ENCODE results near the gene EGR1. TPM values are rescaled to one million over a fixed set of nuclear protein-coding genes. Genes with fewer than 3 reads are reported as not detected.

The EGR1 gene
- total RNA-seq, 2 donors from 2014 or later, result 9.9 to 14.2 TPM

DNA sequence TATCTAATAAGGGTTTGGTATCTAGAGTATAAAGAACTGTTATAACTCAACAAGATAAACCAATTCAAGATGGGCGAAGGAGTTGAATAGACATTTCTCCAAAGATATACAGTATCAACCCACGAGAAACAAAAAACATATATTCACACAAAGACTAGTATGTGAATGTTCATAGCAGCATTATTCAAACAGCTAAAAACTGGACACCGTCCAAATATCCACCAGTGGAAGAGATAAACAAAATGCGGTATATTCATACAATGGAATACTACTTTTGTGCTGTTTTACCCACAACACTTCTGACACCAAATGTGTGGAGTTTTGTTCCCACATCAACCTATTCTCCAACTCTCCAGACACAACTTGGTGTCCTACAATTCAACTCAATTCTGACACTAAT lies 33.1 kb downstream of the EGR1 start:
- Histone ChIP-seq H3K36me3 (ENCODE audit: control insufficient read depth, insufficient read depth, low read length) (no peaks in the 10 kb centered on the region), H3K9ac (ENCODE audit: extremely low read depth, low read length, poor library complexity, severe bottlenecking) (no peak overlapping the region), H3K27me3 (ENCODE audit: control insufficient read depth, insufficient read depth, low read length, poor library complexity, severe bottlenecking) (no peaks in the 10 kb centered on the region), H3K4me1 (ENCODE audit: control insufficient read depth, insufficient read depth, low read length) (no peaks in the 10 kb centered on the region), H3K27ac (ENCODE audit: low read depth, low read length) (no peak overlapping the region), H3K4me3 (ENCODE audit: low read length) (no peak overlapping the region), H3K9me3 (ENCODE audit: control insufficient read depth, low read length) (no peaks in the 10 kb centered on the region)
- Mint-ChIP-seq H3K4me3 (no peak overlapping the region), H3K36me3 (ENCODE audit: low read depth) (no peaks in the 10 kb centered on the region), H3K9me3 (no peaks in the 10 kb centered on the region), H3K4me1 (peaks cover 5% of the 10 kb centered on the region), H3K27me3 (ENCODE audit: insufficient read depth) (no peaks in the 10 kb centered on the region), H3K27ac (no peak overlapping the region)
- TF ChIP-seq, protein P1, sequence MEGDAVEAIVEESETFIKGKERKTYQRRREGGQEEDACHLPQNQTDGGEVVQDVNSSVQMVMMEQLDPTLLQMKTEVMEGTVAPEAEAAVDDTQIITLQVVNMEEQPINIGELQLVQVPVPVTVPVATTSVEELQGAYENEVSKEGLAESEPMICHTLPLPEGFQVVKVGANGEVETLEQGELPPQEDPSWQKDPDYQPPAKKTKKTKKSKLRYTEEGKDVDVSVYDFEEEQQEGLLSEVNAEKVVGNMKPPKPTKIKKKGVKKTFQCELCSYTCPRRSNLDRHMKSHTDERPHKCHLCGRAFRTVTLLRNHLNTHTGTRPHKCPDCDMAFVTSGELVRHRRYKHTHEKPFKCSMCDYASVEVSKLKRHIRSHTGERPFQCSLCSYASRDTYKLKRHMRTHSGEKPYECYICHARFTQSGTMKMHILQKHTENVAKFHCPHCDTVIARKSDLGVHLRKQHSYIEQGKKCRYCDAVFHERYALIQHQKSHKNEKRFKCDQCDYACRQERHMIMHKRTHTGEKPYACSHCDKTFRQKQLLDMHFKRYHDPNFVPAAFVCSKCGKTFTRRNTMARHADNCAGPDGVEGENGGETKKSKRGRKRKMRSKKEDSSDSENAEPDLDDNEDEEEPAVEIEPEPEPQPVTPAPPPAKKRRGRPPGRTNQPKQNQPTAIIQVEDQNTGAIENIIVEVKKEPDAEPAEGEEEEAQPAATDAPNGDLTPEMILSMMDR (conservative IDR thresholded peaks at IDR 0.05), result no peak
- DNase-seq, result no peak
- 91 to 97% methylated on average over 3 to 4 of the region's 4 CpGs for WGBS, 2 experiments (ENCODE audit: insufficient coverage in 1 of 2, insufficient read length in 1 of 2)

DNA sequence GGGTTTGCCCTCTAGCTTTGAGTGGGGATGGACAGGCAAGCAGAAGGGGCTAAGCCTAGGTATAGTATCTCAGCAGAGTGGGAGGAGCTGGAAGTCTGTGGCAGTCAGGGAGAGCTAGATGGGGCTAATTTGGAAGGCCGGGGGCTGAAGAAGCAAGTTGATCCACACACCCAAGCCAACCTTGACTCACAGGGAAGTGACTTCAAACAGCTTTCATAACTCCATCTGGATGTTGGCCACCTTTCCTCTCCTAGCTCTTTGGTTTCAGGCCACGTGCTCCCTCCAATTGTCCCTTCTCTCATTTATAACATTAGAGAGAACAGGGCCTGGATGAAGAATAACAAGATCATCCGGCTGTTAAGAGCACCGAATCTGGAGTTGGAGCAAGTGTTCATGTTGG lies 36.8 kb downstream of the EGR1 start:
- H3K36me3 Mint-ChIP-seq (ENCODE audit: low read depth), result peaks cover under 1% of the 10 kb centered on the region
- H3K9me3 ChIP-seq (ENCODE audit: control insufficient read depth, low read length), result no peaks in the 10 kb centered on the region
- H3K4me1 ChIP-seq (ENCODE audit: control insufficient read depth, insufficient read depth, low read length), result no peaks in the 10 kb centered on the region
- no peak overlapping the region for H3K27ac ChIP-seq (ENCODE audit: low read depth, low read length)
- no peaks in the 10 kb centered on the region for H3K9me3 Mint-ChIP-seq
- TF ChIP-seq, protein P1 (conservative IDR thresholded peaks at IDR 0.05), result no peak
- no peak overlapping the region for H3K4me3 Mint-ChIP-seq
- no peak for DNase-seq
- H3K27me3 Mint-ChIP-seq (ENCODE audit: insufficient read depth), result no peaks in the 10 kb centered on the region
- no peak overlapping the region for H3K9ac ChIP-seq (ENCODE audit: extremely low read depth, low read length, poor library complexity, severe bottlenecking)
- no peaks in the 10 kb centered on the region for H3K27me3 ChIP-seq (ENCODE audit: control insufficient read depth, insufficient read depth, low read length, poor library complexity, severe bottlenecking)
- H3K27ac Mint-ChIP-seq, result no peak overlapping the region
- H3K4me3 ChIP-seq (ENCODE audit: low read length), result no peak overlapping the region
- 85 to 100% methylated on average over 3 to 4 of the region's 4 CpGs for WGBS, 2 experiments (ENCODE audit: insufficient coverage in 1 of 2, insufficient read length in 1 of 2)
- peaks cover 19% of the 10 kb centered on the region for H3K36me3 ChIP-seq (ENCODE audit: control insufficient read depth, insufficient read depth, low read length)
- no peaks in the 10 kb centered on the region for H3K4me1 Mint-ChIP-seq

DNA sequence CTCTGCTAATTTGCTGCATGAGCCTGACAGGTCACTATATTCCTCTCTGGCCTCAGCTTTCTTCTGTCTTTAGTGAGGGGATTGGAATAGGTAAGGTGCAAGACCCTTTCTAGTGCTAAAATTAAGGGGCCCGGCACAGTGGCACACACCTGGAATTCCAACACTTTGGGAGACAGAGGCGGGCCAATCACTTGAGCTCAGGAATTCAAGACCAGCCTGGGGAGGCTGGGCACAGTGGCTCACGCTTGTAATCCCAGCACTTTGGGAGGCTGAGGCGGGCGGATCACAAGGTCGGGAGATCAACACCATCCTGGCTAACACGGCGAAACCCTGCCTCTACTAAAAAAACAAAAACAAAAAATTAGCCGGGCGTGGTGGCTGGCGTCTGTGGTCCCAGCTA lies 37.2 kb downstream of the EGR1 start:
- Histone ChIP-seq H3K9me3 (ENCODE audit: control insufficient read depth, low read length) (no peaks in the 10 kb centered on the region), H3K9ac (ENCODE audit: extremely low read depth, low read length, poor library complexity, severe bottlenecking) (no peak overlapping the region), H3K4me3 (ENCODE audit: low read length) (no peak overlapping the region), H3K27me3 (ENCODE audit: control insufficient read depth, insufficient read depth, low read length, poor library complexity, severe bottlenecking) (no peaks in the 10 kb centered on the region), H3K4me1 (ENCODE audit: control insufficient read depth, insufficient read depth, low read length) (no peaks in the 10 kb centered on the region), H3K27ac (ENCODE audit: low read depth, low read length) (no peak overlapping the region), H3K36me3 (ENCODE audit: control insufficient read depth, insufficient read depth, low read length) (peaks cover 23% of the 10 kb centered on the region)
- H3K9me3 Mint-ChIP-seq, result no peaks in the 10 kb centered on the region
- DNase-seq, result no peak
- H3K36me3 Mint-ChIP-seq (ENCODE audit: low read depth), result peaks cover 4% of the 10 kb centered on the region
- TF ChIP-seq, protein P1 (conservative IDR thresholded peaks at IDR 0.05), result no peak
- H3K27ac Mint-ChIP-seq, result no peak overlapping the region
- 94 to 98% methylated on average over 8 to 11 of the region's 11 CpGs for WGBS, 2 experiments (ENCODE audit: insufficient coverage in 1 of 2, insufficient read length in 1 of 2)
- no peak overlapping the region for H3K4me3 Mint-ChIP-seq
- H3K4me1 Mint-ChIP-seq, result no peaks in the 10 kb centered on the region
- no peaks in the 10 kb centered on the region for H3K27me3 Mint-ChIP-seq (ENCODE audit: insufficient read depth)
